Loucy (cell line): ENCODE measurements around the gene CCDC107.

ENCODE experiments used
- H2AFZ ChIP-seq: fragments of 200-600 bp; sonication (generic); 2 replicates; pipeline ENCODE4 v1.6.0; 2016; ENCODE audit warnings: antibody characterized with exemption, mild to moderate bottlenecking, low read length, moderate library complexity
- H3F3A ChIP-seq: fragments of 200-600 bp; 2 replicates; pipeline ENCODE4 v1.6.0; 2016; ENCODE audit warnings: antibody characterized with exemption, low read depth, mild to moderate bottlenecking
- H3K27me3 ChIP-seq: fragments of 200-600 bp; sonication (generic); 2 replicates; pipeline ENCODE4 v1.6.1; 2014; ENCODE audit warnings: low read length, mild to moderate bottlenecking; ENCODE audit not compliant: insufficient read depth, poor library complexity, severe bottlenecking
- H3K36me3 ChIP-seq: fragments of 200-600 bp; sonication (generic); 2 replicates; pipeline ENCODE4 v1.6.1; 2016; ENCODE audit warnings: low read length; ENCODE audit not compliant: insufficient read depth
- H3K4me1 ChIP-seq: fragments of 200-600 bp; sonication (generic); 2 replicates; pipeline ENCODE4 v1.5.1; 2014; ENCODE audit warnings: low read length, mild to moderate bottlenecking; ENCODE audit not compliant: insufficient read depth, poor library complexity, severe bottlenecking
- H3K4me2 ChIP-seq: fragments of 200-600 bp; sonication (generic); 2 replicates; pipeline ENCODE4 v1.6.0; 2014; ENCODE audit warnings: antibody characterized with exemption, low read length, low read depth, mild to moderate bottlenecking; ENCODE audit not compliant: poor library complexity, severe bottlenecking
- H3K4me3 ChIP-seq: fragments of 200-600 bp; sonication (generic); 2 replicates; pipeline ENCODE4 v1.5.1; 2014; ENCODE audit warnings: low read length, mild to moderate bottlenecking, mixed read lengths; ENCODE audit not compliant: poor library complexity, severe bottlenecking
- H3K79me2 ChIP-seq: fragments of 200-600 bp; sonication (generic); 2 replicates; pipeline ENCODE4 v1.6.1; 2014; ENCODE audit warnings: low read length; ENCODE audit not compliant: insufficient read depth
- H3K9ac ChIP-seq: fragments of 200-600 bp; sonication (generic); 2 replicates; pipeline ENCODE4 v1.6.0; 2014; ENCODE audit warnings: mild to moderate bottlenecking, low read depth, low read length, moderate library complexity; ENCODE audit not compliant: poor library complexity, severe bottlenecking
- H3K9me2 ChIP-seq: fragments of 200-600 bp; sonication (generic); replicated peaks from 2 replicates; pipeline ENCODE4 v1.6.1; 2016; ENCODE audit warnings: low read depth, low read length, mixed read lengths
- H3K9me3 ChIP-seq: fragments of 200-600 bp; sonication (generic); 2 replicates; pipeline ENCODE4 v1.6.1; 2014; ENCODE audit warnings: mild to moderate bottlenecking, antibody characterized with exemption, low read length, low read depth; ENCODE audit not compliant: insufficient read depth
- H4K20me1 ChIP-seq: fragments of 200-600 bp; sonication (generic); 2 replicates; pipeline ENCODE4 v1.6.0; 2014; ENCODE audit warnings: antibody characterized with exemption, low read length, mild to moderate bottlenecking; ENCODE audit not compliant: insufficient read depth, poor library complexity, severe bottlenecking
- CTCF ChIP-seq: fragments of 200-600 bp; sonication (generic); conservative IDR thresholded peaks from 2 replicates; pipeline ENCODE4 v1.5.1; 2014; ENCODE audit warnings: mild to moderate bottlenecking, antibody characterized with exemption, low read length
- EZH2phosphoT487 ChIP-seq: fragments of 200-600 bp; IDR thresholded peaks from 2 replicates; pipeline ENCODE4 v1.6.1; 2018; ENCODE audit warnings: antibody characterized with exemption, mild to moderate bottlenecking, moderate library complexity, borderline replicate concordance

Gene CCDC107

GRCh38 chr9:35705836-35706430 lies 47.8 kb downstream of the CCDC107 start:
- peaks cover 93% of the 10 kb centered on the region for H3K36me3 ChIP-seq
- H3K4me3 ChIP-seq = no peak overlapping the region

GRCh38 chr9:35706951-35707350 lies 48.9 kb downstream of the CCDC107 start:
- H3K9me3 ChIP-seq = no peaks in the 10 kb centered on the region
- H3K9me2 ChIP-seq = no peaks in the 10 kb centered on the region
- no peaks in the 10 kb centered on the region for H3K4me1 ChIP-seq
- H3K9ac ChIP-seq = no peak overlapping the region
- no peak for TF ChIP-seq EZH2phosphoT487
- TF ChIP-seq CTCF = no peak
- no peak overlapping the region for H3K4me2 ChIP-seq
- no peaks in the 10 kb centered on the region for H3K27me3 ChIP-seq
- no peak overlapping the region for H2AFZ ChIP-seq
- no peaks in the 10 kb centered on the region for H3K79me2 ChIP-seq
- H3K4me3 ChIP-seq = no peak overlapping the region
- no peaks in the 10 kb centered on the region for H3F3A ChIP-seq
- peaks cover 93% of the 10 kb centered on the region for H3K36me3 ChIP-seq
- peaks cover 5% of the 10 kb centered on the region for H4K20me1 ChIP-seq

More at GRCh38 chr9:35705836-35706430, 47.8 kb downstream of the CCDC107 start:
- Histone ChIP-seq H3K9me3 (no peaks in the 10 kb centered on the region), H2AFZ (no peak overlapping the region), H3K4me1 (no peaks in the 10 kb centered on the region), H3K27me3 (no peaks in the 10 kb centered on the region), H3F3A (no peaks in the 10 kb centered on the region), H3K9me2 (no peaks in the 10 kb centered on the region), H4K20me1 (peaks cover 5% of the 10 kb centered on the region), H3K4me2 (no peak overlapping the region), H3K9ac (no peak overlapping the region), H3K79me2 (no peaks in the 10 kb centered on the region)
- no peak for TF ChIP-seq EZH2phosphoT487
- TF ChIP-seq CTCF = no peak

GRCh38 chr9:35708146-35708545 lies 50.1 kb downstream of the CCDC107 start:
- Histone ChIP-seq H3K4me1 (no peaks in the 10 kb centered on the region), H3K36me3 (peaks cover 92% of the 10 kb centered on the region), H3K9me2 (no peaks in the 10 kb centered on the region), H3K79me2 (no peaks in the 10 kb centered on the region), H3K9ac (no peak overlapping the region), H3K4me2 (no peak overlapping the region), H3K4me3 (no peak overlapping the region), H4K20me1 (peaks cover 5% of the 10 kb centered on the region), H2AFZ (no peak overlapping the region), H3K9me3 (no peaks in the 10 kb centered on the region), H3F3A (no peaks in the 10 kb centered on the region), H3K27me3 (no peaks in the 10 kb centered on the region)
- TF ChIP-seq EZH2phosphoT487 (no peak), CTCF (no peak)
